Hepatocyte (in vitro differentiated cells): ENCODE measurements around the gene EXD3. TPM values are rescaled to one million over a fixed set of nuclear protein-coding genes. Genes with fewer than 3 reads are reported as not detected.
A peak's percentile ranks its signal among the peaks of the same experiment; 100 is the strongest.

Experiments used
- DNase-seq: peaks from one replicate; pipeline ENCODE4 v3.0.0-alpha.2; 2016; ENCODE audit warnings: low spot score
- H2AFZ ChIP-seq: fragments of 200-600 bp; sonication (generic); 2 replicates; pipeline ENCODE4 v1.6.0; 2016; ENCODE audit warnings: antibody characterized with exemption, mild to moderate bottlenecking
- H3K27ac ChIP-seq: fragments of 200-600 bp; sonication (generic); 2 replicates; pipeline ENCODE4 v1.5.1; 2016; ENCODE audit warnings: mild to moderate bottlenecking
- H3K27me3 ChIP-seq: fragments of 200-600 bp; sonication (generic); 2 replicates; pipeline ENCODE4 v1.6.1; 2016
- H3K36me3 ChIP-seq: fragments of 200-600 bp; sonication (generic); replicated peaks from 2 replicates; pipeline ENCODE4 v1.5.1; 2016; ENCODE audit warnings: low read depth; ENCODE audit not compliant: insufficient read depth
- H3K4me1 ChIP-seq: fragments of 200-600 bp; sonication (generic); 2 replicates; pipeline ENCODE4 v1.5.1; 2016; ENCODE audit warnings: mild to moderate bottlenecking, moderate library complexity; ENCODE audit not compliant: insufficient read depth
- H3K4me2 ChIP-seq: fragments of 200-600 bp; sonication (generic); 2 replicates; pipeline ENCODE4 v1.6.0; 2016
- H3K4me3 ChIP-seq: fragments of 200-600 bp; sonication (generic); 2 replicates; pipeline ENCODE4 v1.5.1; 2016; ENCODE audit warnings: mild to moderate bottlenecking
- H3K79me2 ChIP-seq: fragments of 200-600 bp; sonication (generic); 2 replicates; pipeline ENCODE4 v1.6.0; 2017; ENCODE audit warnings: mild to moderate bottlenecking
- H3K9me2 ChIP-seq: fragments of 200-600 bp; sonication (generic); replicated peaks from 2 replicates; pipeline ENCODE4 v1.6.0; 2017; ENCODE audit warnings: mild to moderate bottlenecking; ENCODE audit not compliant: insufficient read depth
- H3K9me3 ChIP-seq: fragments of 200-600 bp; sonication (generic); 2 replicates; pipeline ENCODE4 v1.5.1; 2016; ENCODE audit warnings: low read depth, mild to moderate bottlenecking
- H4K20me1 ChIP-seq: fragments of 200-600 bp; sonication (generic); 2 replicates; pipeline ENCODE4 v1.6.0; 2016; ENCODE audit warnings: mild to moderate bottlenecking; ENCODE audit not compliant: insufficient read depth, poor library complexity, severe bottlenecking
- EZH2 ChIP-seq: fragments of 200-600 bp; sonication (generic); IDR thresholded peaks from 2 replicates; pipeline ENCODE4 v1.6.1; 2016; ENCODE audit warnings: antibody characterized with exemption, mild to moderate bottlenecking, borderline replicate concordance
- EZH2phosphoT487 ChIP-seq: fragments of 200-600 bp; sonication (generic); IDR thresholded peaks from one replicate; pipeline ENCODE4 v1.6.1; 2018; ENCODE audit warnings: antibody characterized with exemption, mild to moderate bottlenecking, low read depth, moderate library complexity; ENCODE audit not compliant: unreplicated experiment, severe bottlenecking
- WGBS: methylation state at CpG from one replicate; pipeline ENCODE4 v1.1.6; 2016; ENCODE audit warnings: low lambda C conversion rate; ENCODE audit errors: missing lambda C conversion rate; 5-methylcytosine and 5-hydroxymethylcytosine counted together
- polyA plus RNA-seq: library from polyadenylated mRNA; unstranded; fragments of >200 nt; fragmentation: Nextera tagmentation; extraction: Ambion mirVana; gene quantifications from 2 replicates; pipeline ENCODE4 v1.2.1, GENCODE V29; 2016
- total RNA-seq: library from RNA; depleted of rRNA; stranded (reverse); fragments of >200 nt; gene quantifications from 2 replicates; pipeline ENCODE4 v1.2.3, GENCODE V29; 2014
- TF ChIP-seq, protein P1 (sequence below): fragments of 200-600 bp; sonication (generic); IDR thresholded peaks from 2 replicates; pipeline ENCODE4 v1.5.1; 2016; ENCODE audit warnings: antibody characterized with exemption, mild to moderate bottlenecking; ENCODE audit not compliant: poor library complexity

The EXD3 gene
- total and polyA plus RNA-seq, 2 experiments from 2014 or later, result 11.8 to 21.6 TPM

DNA sequence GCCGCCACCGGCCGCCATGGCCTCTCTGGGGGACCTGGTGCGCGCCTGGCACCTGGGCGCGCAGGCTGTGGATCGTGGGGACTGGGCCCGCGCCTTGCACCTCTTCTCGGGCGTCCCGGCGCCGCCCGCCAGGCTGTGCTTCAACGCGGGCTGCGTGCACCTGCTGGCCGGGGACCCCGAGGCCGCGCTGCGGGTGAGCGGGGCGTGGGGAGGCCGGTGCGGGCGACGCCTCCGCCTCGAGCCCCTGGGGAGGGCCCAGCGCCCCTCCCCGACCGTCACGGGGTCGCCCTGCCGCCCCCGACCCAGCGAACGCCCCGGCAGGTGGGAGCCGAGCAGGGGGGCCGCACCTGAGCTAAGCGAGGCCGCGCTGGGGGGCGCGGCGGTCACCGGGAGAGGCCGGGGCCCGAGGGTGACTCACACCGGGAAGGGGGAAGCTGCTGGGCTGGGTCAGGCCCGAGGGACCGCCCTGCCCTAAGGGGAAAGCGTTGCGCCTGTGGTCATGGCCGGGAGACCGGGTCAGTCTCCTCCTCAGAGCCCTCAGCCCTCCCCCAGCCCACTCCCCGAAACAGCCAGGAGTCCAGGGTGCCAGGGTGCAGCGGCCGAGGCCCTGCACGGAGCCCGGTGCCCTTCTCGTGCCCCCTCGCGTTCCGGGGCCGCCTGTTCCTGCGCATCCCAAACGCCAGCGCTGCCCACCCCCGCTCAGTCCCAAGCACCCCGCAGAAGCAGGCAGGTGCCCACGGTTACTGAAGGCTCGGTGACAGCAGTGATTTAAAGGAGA is 741 bp upstream of the EXD3 start:
- WGBS, result 43% methylated on average over 33 of the region's 77 CpGs
- H3K36me3 ChIP-seq, result no peaks in the 10 kb centered on the region
- H3K79me2 ChIP-seq, result peaks cover 39% of the 10 kb centered on the region
- TF ChIP-seq EZH2phosphoT487 (no peak), EZH2 (no peak)
- TF ChIP-seq, protein P1, sequence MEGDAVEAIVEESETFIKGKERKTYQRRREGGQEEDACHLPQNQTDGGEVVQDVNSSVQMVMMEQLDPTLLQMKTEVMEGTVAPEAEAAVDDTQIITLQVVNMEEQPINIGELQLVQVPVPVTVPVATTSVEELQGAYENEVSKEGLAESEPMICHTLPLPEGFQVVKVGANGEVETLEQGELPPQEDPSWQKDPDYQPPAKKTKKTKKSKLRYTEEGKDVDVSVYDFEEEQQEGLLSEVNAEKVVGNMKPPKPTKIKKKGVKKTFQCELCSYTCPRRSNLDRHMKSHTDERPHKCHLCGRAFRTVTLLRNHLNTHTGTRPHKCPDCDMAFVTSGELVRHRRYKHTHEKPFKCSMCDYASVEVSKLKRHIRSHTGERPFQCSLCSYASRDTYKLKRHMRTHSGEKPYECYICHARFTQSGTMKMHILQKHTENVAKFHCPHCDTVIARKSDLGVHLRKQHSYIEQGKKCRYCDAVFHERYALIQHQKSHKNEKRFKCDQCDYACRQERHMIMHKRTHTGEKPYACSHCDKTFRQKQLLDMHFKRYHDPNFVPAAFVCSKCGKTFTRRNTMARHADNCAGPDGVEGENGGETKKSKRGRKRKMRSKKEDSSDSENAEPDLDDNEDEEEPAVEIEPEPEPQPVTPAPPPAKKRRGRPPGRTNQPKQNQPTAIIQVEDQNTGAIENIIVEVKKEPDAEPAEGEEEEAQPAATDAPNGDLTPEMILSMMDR, result no peak
- H2AFZ ChIP-seq, result peak overlapping the region; percentile 78
- no peaks in the 10 kb centered on the region for H3K9me3 ChIP-seq
- H3K27me3 ChIP-seq, result no peaks in the 10 kb centered on the region
- peak overlapping the region; percentile 55 for H3K4me3 ChIP-seq
- H4K20me1 ChIP-seq, result no peaks in the 10 kb centered on the region
- DNase-seq, result peak; percentile 80
- H3K9me2 ChIP-seq, result no peaks in the 10 kb centered on the region
- peak overlapping the region; percentile 88 for H3K4me2 ChIP-seq
- H3K4me1 ChIP-seq, result peaks cover 20% of the 10 kb centered on the region
- peak overlapping the region; percentile 93 for H3K27ac ChIP-seq

DNA sequence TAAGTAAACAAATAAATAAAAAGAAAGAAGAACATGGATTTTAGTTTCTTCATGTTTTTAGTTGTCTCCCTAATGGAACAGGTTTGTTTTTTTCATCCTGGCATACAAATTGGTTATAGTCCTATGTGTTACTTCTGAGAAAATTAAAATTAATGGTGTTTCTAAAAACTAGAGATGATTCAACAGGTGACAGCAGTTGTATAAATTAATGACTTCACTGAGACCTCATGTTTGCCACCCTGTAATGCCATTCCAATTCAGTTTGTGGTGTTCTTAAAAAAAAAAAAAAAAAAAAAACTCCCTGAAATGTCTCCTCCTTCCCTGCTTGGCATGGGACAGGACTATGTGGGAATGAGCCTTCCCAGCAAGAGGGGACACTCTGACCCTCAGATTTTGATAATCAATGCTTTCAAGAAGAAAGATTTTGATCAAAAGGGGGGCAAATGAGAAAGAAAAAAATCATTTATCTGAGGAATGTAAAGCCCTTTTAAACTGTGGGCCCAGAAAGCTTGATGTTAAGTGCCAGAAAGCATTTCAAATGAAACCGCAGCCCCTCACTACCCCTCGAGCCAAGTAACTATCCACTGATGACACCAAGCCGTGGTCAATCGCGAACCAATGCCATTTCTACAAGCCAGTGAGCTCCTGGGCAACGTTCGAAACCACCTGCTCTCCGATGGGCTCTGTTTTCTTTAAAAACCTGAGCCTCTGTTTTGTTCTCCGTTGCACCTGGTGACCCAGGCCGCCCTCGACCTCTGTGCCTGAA is 941 bp downstream of the EXD3 start:
- peak; percentile 5 for DNase-seq
- peak overlapping the region; percentile 88 for H3K27ac ChIP-seq
- no peaks in the 10 kb centered on the region for H3K36me3 ChIP-seq
- TF ChIP-seq, protein P1, result no peak
- TF ChIP-seq EZH2phosphoT487, result no peak
- no peak for TF ChIP-seq EZH2
- H3K79me2 ChIP-seq, result peaks cover 46% of the 10 kb centered on the region
- no peaks in the 10 kb centered on the region for H3K9me3 ChIP-seq
- no peaks in the 10 kb centered on the region for H3K27me3 ChIP-seq
- H4K20me1 ChIP-seq, result no peaks in the 10 kb centered on the region
- peak overlapping the region; percentile 98 for H3K4me3 ChIP-seq
- peaks cover 20% of the 10 kb centered on the region for H3K4me1 ChIP-seq
- no peaks in the 10 kb centered on the region for H3K9me2 ChIP-seq
- 7% methylated on average over 11 of the region's 11 CpGs for WGBS
- peak overlapping the region; percentile 99 for H2AFZ ChIP-seq
- peak overlapping the region; percentile 98 for H3K4me2 ChIP-seq

DNA sequence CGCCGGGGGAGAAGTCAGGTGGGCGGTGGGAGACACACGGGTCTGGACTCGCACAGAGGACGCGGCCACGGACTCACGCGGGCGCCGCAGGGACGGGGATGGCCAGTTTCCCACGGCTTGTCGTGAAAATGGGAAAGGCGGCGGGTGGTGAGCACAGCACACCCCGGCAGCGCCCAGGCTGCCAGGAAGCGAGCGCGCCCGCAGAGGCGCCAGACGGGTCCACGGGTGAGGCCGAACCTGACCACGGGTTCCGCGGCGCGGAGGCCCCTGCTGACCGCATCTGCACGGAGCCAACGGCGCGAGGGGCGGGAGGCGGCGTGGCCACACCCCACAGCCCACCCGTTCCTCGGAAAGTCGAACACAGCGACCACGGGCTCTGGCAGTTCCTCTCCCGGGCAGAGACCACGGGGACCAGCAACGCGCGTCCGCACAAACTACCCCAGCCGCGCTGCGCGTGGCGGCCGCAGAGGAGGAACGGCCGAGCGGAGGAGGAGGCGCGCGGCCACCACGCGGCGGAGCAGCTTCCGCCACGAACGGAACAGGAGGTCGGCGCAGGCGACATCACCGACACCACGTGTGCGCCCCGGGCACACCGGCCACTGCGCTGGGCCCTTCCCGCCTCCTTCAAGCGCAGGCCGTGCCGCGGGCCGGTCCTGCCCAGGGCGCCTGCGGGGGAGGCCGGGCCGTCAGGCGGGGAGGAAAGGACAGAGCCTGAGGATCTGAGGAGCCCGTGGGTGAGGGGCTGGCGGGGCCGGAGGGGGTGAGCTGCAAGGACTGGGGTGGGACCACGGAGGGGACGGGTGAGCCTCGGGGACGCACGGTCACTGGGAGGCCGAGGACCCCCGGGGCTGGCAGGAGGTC is 5.6 kb downstream of the EXD3 start:
- H3K4me2 ChIP-seq, result no peak overlapping the region
- peaks cover 15% of the 10 kb centered on the region for H3K4me1 ChIP-seq
- H3K9me2 ChIP-seq, result no peaks in the 10 kb centered on the region
- H2AFZ ChIP-seq, result no peak overlapping the region
- TF ChIP-seq, protein P1, result no peak
- TF ChIP-seq EZH2, result no peak
- no peak for TF ChIP-seq EZH2phosphoT487
- no peak overlapping the region for H3K27ac ChIP-seq
- no peak overlapping the region for H3K4me3 ChIP-seq
- H3K9me3 ChIP-seq, result no peaks in the 10 kb centered on the region
- no peaks in the 10 kb centered on the region for H3K27me3 ChIP-seq
- DNase-seq, result no peak
- H4K20me1 ChIP-seq, result no peaks in the 10 kb centered on the region
- no peaks in the 10 kb centered on the region for H3K36me3 ChIP-seq
- 99% methylated on average over 80 of the region's 99 CpGs for WGBS
- peaks cover 61% of the 10 kb centered on the region for H3K79me2 ChIP-seq
